GM10248 (cell line): ENCODE measurements around the gene SCAF11.

Source experiments
- CTCF ChIA-PET: fragments of 300-600 bp; sonication (Branson Sonifier 250); formaldehyde crosslinking; extraction: SDS; loops from one replicate; lab custom pipeline; 2021; ENCODE audit warnings: antibody characterized with exemption; lab: Yijun Ruan, JAX
- POLR2A ChIA-PET: fragments of 350-650 bp; sonication (Branson Sonifier 250); formaldehyde crosslinking; extraction: SDS; loops from one replicate; lab custom pipeline; 2020; ENCODE audit warnings: antibody characterized with exemption; lab: Yijun Ruan, JAX
- DNase-seq: peaks from one replicate; pipeline ENCODE4 v3.0.0; 2012; ENCODE audit errors: extremely low spot score
- CTCF ChIP-seq: IDR thresholded peaks from 2 replicates; pipeline ENCODE4 v1.5.1; 2012; ENCODE audit warnings: mild to moderate bottlenecking, low read depth; ENCODE audit errors: extremely low read depth, missing control alignments, control extremely low read depth

Gene SCAF11

DNA sequence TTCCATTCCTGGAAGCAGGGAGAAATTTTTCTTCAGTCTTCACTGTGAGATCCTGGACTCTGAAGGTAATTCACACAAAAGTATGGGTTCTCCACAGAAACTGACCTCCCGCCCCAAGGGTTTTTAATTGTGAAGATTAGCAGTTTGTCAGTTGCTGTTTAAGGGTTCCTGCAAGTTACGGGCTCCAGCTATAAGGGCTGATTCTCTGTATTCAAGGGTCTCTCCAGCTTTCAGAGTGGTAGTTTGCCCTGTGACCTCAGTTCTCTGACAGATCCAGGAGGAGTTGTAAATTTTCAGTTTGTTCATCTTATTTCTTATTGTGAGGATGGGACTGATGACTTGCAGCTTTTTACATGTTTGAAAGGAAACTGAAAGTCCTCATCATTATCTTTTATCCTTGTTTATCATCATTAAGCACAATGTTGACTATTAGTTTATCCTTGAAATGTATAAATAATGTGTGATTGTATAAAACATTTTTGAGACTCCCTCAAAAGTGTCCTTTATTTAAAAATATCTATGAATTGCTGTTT lies 110.9 kb downstream of the SCAF11 start:
- CTCF ChIA-PET = interaction anchor here (1.0 kb wide), 1 partner anchor 14 kb away, joined by 5 read pairs; no protein-coding TSS in a partner anchor
- POLR2A ChIA-PET = no interaction called here
- TF ChIP-seq CTCF = no peak
- no peak for DNase-seq

DNA sequence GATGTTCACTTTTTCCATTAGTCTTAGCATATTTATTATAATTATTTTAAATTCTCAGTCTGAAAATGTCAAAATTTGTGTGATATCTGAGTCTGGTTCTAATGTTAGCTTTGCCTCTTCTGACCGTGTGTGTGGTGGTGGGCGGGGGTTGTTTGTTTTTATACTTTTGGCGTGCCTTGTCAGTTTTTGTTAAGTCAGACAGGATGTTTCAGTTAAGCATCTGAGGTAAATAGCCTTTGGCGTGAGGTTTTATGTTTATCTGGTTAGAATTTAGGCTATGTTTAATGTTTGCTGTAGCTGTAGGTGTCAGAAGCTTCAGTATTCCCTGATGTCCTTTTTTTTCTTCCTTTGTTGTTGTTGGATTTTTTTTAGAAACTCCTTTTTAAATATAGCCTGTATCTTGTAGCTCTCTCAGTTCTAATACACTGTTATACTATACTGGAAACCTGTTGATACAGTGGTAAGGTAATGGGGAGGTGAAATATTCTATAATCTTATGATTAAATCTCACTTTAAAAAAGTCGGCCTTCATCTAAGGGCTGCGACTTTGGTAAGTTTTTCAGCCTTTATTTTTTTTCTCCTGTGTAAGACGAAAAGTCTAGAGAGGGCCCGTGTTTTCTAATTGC lies 111.6 kb downstream of the SCAF11 start:
- TF ChIP-seq CTCF = no peak
- ChIA-PET POLR2A (no interaction called here), CTCF (interaction anchor here (1.0 to 1.2 kb wide), 2 partner anchors 11 to 14 kb away, joined by 3 to 5 read pairs; no protein-coding TSS in a partner anchor)
- no peak for DNase-seq

- ChIA-PET POLR2A (no interaction called here), CTCF (no interaction called here)
- TF ChIP-seq CTCF = no peak
- no peak for DNase-seq
These were observed 113.3 kb downstream of the SCAF11 start for GRCh38 chr12:45877069-45877468.

DNA sequence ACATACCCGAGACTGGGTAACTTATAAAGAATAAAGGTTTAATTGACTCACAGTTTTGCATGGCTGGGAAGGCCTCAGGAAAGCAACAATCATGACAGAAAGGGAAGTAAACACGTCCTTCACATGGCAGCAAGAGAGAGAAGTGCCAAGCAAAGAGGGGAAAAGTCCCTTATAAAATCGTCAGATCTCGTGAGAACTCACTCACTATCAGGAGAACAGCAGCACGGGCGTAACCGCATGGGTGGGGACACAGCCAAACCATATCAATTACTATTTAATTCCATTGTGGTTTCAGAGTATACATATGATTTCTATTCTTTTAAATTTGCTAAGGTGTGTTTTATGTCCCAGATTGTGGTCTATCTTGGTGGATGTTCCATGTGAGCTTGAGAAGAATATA lies 117.9 kb downstream of the SCAF11 start:
- ChIA-PET POLR2A (no interaction called here), CTCF (no interaction called here)
- DNase-seq = no peak
- TF ChIP-seq CTCF = no peak
